Vagina (tissue), 2 donors: Measurements from ENCODE around the gene RBM19.

Source experiments
- POLR2A ChIP-seq, 2 donors: fragments of 450-650 bp; IDR thresholded peaks; one replicate each; pipeline ENCODE4 v1.6.1; 2017; ENCODE audit warnings: antibody characterized with exemption in 2 of 2, mild to moderate bottlenecking in 2 of 2, moderate library complexity in 2 of 2
- TF ChIP-seq, protein P1 (sequence below), 3 experiments: fragments of 450-650 bp in 2 of 3; fragments of 200-600 bp in 1 of 3; sonication (generic) in 1 of 3; IDR thresholded peaks; one replicate each; pipeline ENCODE4 v1.5.1; 2017 to 2019; ENCODE audit warnings: antibody characterized with exemption in 3 of 3, mild to moderate bottlenecking in 2 of 3, moderate library complexity in 2 of 3

DNA sequence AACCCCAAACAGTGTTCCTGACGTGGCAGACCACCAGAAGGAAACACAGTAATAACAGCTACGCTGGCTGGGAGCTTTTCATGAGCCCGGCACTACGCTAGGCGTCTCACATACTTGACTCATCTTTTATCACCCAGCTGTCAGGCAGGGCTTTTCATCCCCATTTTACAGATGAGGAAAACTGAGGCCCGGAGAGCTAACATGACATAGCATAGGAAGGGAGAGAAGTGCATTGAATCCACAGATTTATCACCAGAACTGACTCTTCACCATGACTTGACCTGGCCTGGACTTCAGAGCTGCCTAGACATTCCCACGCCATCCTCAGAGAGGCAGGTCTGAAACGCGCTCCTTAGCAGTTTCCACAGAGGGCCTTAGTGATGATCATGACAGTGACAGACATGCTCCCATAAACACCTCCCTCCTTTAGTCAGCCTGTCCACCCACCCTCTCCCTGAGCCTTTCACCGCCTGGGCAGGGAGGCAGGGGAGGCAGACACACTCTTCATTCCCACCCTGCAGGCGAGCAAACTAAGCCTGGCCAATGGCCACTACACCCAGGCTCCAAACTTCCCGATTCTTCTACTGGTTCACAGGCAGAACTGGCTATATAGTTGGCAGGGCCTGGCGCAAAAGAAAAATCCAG lies 56.2 kb downstream of the RBM19 start:
- TF ChIP-seq, protein P1, sequence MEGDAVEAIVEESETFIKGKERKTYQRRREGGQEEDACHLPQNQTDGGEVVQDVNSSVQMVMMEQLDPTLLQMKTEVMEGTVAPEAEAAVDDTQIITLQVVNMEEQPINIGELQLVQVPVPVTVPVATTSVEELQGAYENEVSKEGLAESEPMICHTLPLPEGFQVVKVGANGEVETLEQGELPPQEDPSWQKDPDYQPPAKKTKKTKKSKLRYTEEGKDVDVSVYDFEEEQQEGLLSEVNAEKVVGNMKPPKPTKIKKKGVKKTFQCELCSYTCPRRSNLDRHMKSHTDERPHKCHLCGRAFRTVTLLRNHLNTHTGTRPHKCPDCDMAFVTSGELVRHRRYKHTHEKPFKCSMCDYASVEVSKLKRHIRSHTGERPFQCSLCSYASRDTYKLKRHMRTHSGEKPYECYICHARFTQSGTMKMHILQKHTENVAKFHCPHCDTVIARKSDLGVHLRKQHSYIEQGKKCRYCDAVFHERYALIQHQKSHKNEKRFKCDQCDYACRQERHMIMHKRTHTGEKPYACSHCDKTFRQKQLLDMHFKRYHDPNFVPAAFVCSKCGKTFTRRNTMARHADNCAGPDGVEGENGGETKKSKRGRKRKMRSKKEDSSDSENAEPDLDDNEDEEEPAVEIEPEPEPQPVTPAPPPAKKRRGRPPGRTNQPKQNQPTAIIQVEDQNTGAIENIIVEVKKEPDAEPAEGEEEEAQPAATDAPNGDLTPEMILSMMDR (IDR thresholded peaks at IDR 0.05) = no peak
- TF ChIP-seq POLR2A (IDR thresholded peaks at IDR 0.05) = no peak
